IMR-90 (cell line): ENCODE results near the gene NPTN. TPM values are rescaled to one million over a fixed set of nuclear protein-coding genes. Genes with fewer than 3 reads are reported as not detected.

Experiments
- ATAC-seq: fragments of 200-7000 bp; cut with Tn5 transposase; 2 replicates; pipeline ENCODE4 v1.9.1; 2020; ENCODE audit warnings: low read depth, mild to moderate bottlenecking, moderate library complexity
- BruUV-seq: library from RNA; stranded (reverse); fragments of 400-500 nt; replicated peaks from 2 replicates; lab custom pipeline; 2021; lab: Mats Ljungman, UMichigan
- CTCF ChIA-PET: fragments of 300-600 bp; formaldehyde crosslinking; extraction: SDS; loops from one replicate; lab custom pipeline; 2021; ENCODE audit warnings: antibody characterized with exemption; lab: Yijun Ruan, JAX
- POLR2A ChIA-PET: fragments of 300-600 bp; sonication (Branson Sonifier 250); formaldehyde crosslinking; loops from one replicate; lab custom pipeline; 2022; ENCODE audit warnings: antibody characterized with exemption; ENCODE audit not compliant: unreplicated experiment; lab: Charles Lee
- DNase-seq: peaks from one replicate; pipeline ENCODE4 v3.0.0; 2013
- H2AFZ ChIP-seq: replicated peaks from 2 replicates; pipeline ENCODE3; 2013; ENCODE audit warnings: low read length, mild to moderate bottlenecking; ENCODE audit not compliant: poor library complexity
- H2AK5ac ChIP-seq: 2 replicates; pipeline ENCODE4 v1.6.1; 2013; ENCODE audit warnings: low read depth, low read length, inconsistent platforms
- H2AK9ac ChIP-seq: replicated peaks from 2 replicates; pipeline ENCODE3; 2013; ENCODE audit warnings: mild to moderate bottlenecking, low read depth, low read length, moderate library complexity; ENCODE audit not compliant: poor library complexity
- H2BK120ac ChIP-seq: 2 replicates; pipeline ENCODE4 v1.6.1; 2013; ENCODE audit warnings: low read depth, low read length, inconsistent platforms
- H2BK15ac ChIP-seq: 3 replicates; pipeline ENCODE4 v1.6.1; 2013; ENCODE audit warnings: low read depth, low read length, inconsistent platforms
- H2BK20ac ChIP-seq: 2 replicates; pipeline ENCODE4 v1.6.1; 2013; ENCODE audit warnings: low read depth, mild to moderate bottlenecking, inconsistent platforms, low read length, moderate library complexity
- H2BK5ac ChIP-seq: 2 replicates; pipeline ENCODE4 v1.6.1; 2013; ENCODE audit warnings: mild to moderate bottlenecking, low read depth, low read length, inconsistent platforms; ENCODE audit not compliant: poor library complexity, severe bottlenecking
- H3K14ac ChIP-seq: replicated peaks from 2 replicates; pipeline ENCODE4 v1.6.1; 2013; ENCODE audit warnings: low read depth, low read length, inconsistent platforms
- H3K18ac ChIP-seq: 2 replicates; pipeline ENCODE4 v1.6.1; 2013; ENCODE audit warnings: low read depth, low read length, control low read depth
- H3K23ac ChIP-seq: 2 replicates; pipeline ENCODE4 v1.6.1; 2013; ENCODE audit warnings: low read depth, low read length, inconsistent platforms
- H3K27ac ChIP-seq: 2 replicates; pipeline ENCODE4 v1.5.1; 2013; ENCODE audit warnings: mild to moderate bottlenecking, control low read depth, low read length; ENCODE audit not compliant: insufficient read depth
- H3K27me3 ChIP-seq: 2 replicates; pipeline ENCODE4 v1.6.1; 2013; ENCODE audit warnings: low read length; ENCODE audit not compliant: control insufficient read depth, insufficient read depth
- H3K36me3 ChIP-seq: 2 replicates; pipeline ENCODE4 v1.6.1; 2013; ENCODE audit warnings: low read length, mixed read lengths; ENCODE audit not compliant: control insufficient read depth, insufficient read depth
- H3K4ac ChIP-seq: 2 replicates; pipeline ENCODE4 v1.6.1; 2013; ENCODE audit warnings: low read depth, low read length, inconsistent platforms
- H3K4me1 ChIP-seq: 2 replicates; pipeline ENCODE4 v1.6.1; 2013; ENCODE audit warnings: low read length, mixed read lengths; ENCODE audit not compliant: control insufficient read depth, insufficient read depth
- H3K4me2 ChIP-seq: 2 replicates; pipeline ENCODE4 v1.6.1; 2013; ENCODE audit warnings: low read depth, mild to moderate bottlenecking, control low read depth, low read length, moderate library complexity
- H3K4me3 ChIP-seq: 2 replicates; pipeline ENCODE4 v1.5.1; 2013; ENCODE audit warnings: low read depth, mild to moderate bottlenecking, control low read depth, low read length, moderate library complexity; ENCODE audit not compliant: insufficient read depth
- H3K56ac ChIP-seq: 2 replicates; pipeline ENCODE4 v1.6.1; 2013; ENCODE audit warnings: low read length, inconsistent platforms; ENCODE audit not compliant: insufficient read depth; ENCODE audit errors: extremely low read depth
- H3K79me1 ChIP-seq, 2 experiments: 2 replicates each; pipeline ENCODE4 v1.6.1; 2013; ENCODE audit warnings: low read length in 2 of 2, inconsistent platforms in 1 of 2, low read depth in 1 of 2
- H3K9ac ChIP-seq: 2 replicates; pipeline ENCODE4 v1.6.1; 2013; ENCODE audit warnings: low read depth, low read length, control low read depth
- H3K9me1 ChIP-seq: 2 replicates; pipeline ENCODE4 v1.6.1; 2013; ENCODE audit warnings: low read length, inconsistent platforms; ENCODE audit not compliant: insufficient read depth
- H3K9me3 ChIP-seq: 2 replicates; pipeline ENCODE4 v1.6.1; 2013; ENCODE audit warnings: low read length; ENCODE audit not compliant: control insufficient read depth, insufficient read depth
- H4K20me1 ChIP-seq: 2 replicates; pipeline ENCODE4 v1.6.1; 2013; ENCODE audit warnings: low read length, inconsistent platforms; ENCODE audit not compliant: insufficient read depth
- H4K5ac ChIP-seq: 2 replicates; pipeline ENCODE4 v1.6.1; 2013; ENCODE audit warnings: mild to moderate bottlenecking, low read depth, low read length, control low read depth
- H4K8ac ChIP-seq, 2 experiments: 2 replicates each; pipeline ENCODE4 v1.6.1; 2013; ENCODE audit warnings: low read depth in 2 of 2, low read length in 2 of 2, control low read depth in 1 of 2, inconsistent platforms in 1 of 2
- H4K91ac ChIP-seq: 2 replicates; pipeline ENCODE4 v1.6.1; 2013; ENCODE audit warnings: low read depth, low read length, inconsistent platforms; ENCODE audit not compliant: insufficient read depth
- CEBPB ChIP-seq: IDR thresholded peaks from 2 replicates; pipeline ENCODE4 v1.6.1; 2012; ENCODE audit warnings: low read depth, low read length, improper control_type of control experiment
- POLR2A ChIP-seq: IDR thresholded peaks from 2 replicates; pipeline ENCODE4 v1.6.1; 2012; ENCODE audit warnings: mild to moderate bottlenecking, low read depth, low read length
- WGBS, 2 experiments: methylation state at CpG; one replicate each; pipeline versions ENCODE4 v1.1.5 to v1.1.7; 2013; ENCODE audit warnings: missing lambda C conversion rate in 2 of 2; ENCODE audit not compliant: insufficient read length in 1 of 2; ENCODE audit errors: extremely low coverage in 2 of 2; 5-methylcytosine and 5-hydroxymethylcytosine counted together
- dilution Hi-C: fragments of 300-500 bp; cut with HindIII; formaldehyde crosslinking; loops from one replicate; pipeline ENCODE4 v1.14.3; 2018; ENCODE audit warnings: low sequenced_read_pairs; ENCODE audit not compliant: unreplicated experiment
- in situ Hi-C: fragments of 300-500 bp; cut with MboI; formaldehyde crosslinking; loops from 3 replicates; pipeline ENCODE4 v1.14.3; 2019; ENCODE audit warnings: low sequenced_read_pairs, inconsistent platforms, mixed read lengths
- intact Hi-C: fragments of 100-400 bp; cut with micrococcal nuclease; formaldehyde crosslinking; loops from 2 replicates; pipeline ENCODE4 v1.10.0; 2022
- polyA plus RNA-seq, 3 experiments: library from polyadenylated mRNA; depleted of rRNA; stranded (reverse); fragments of >200 nt; gene quantifications; 2 replicates each; pipeline ENCODE4 v1.2.3, GENCODE V29; 2012; ENCODE audit warnings: low replicate concordance in 1 of 3
- total RNA-seq: library from RNA; depleted of rRNA; stranded (reverse); fragments of >200 nt; gene quantifications from 2 replicates; pipeline ENCODE4 v1.2.3, GENCODE V29; 2012

NPTN gene
- total and polyA plus RNA-seq, 2 of the 4 experiments (the other 2 are of a cell fraction): 171 to 329 TPM

GRCh38 chr15:73601451-73602445, 31.4 kb downstream of the NPTN start:
- peak; percentile 74 for ATAC-seq
- BruUV-seq: no TSS peak
- H3K9me3 ChIP-seq: no peaks in the 10 kb centered on the region
- H3K4me2 ChIP-seq: peak overlapping the region; percentile 64
- peak overlapping the region; percentile 24; the same call in 1 of the 2 replicates for H2AK5ac ChIP-seq
- ChIA-PET CTCF (interaction anchor here (0.9 kb wide), 1 partner anchor 12 kb away, joined by 3 read pairs; no protein-coding TSS in a partner anchor), POLR2A (no interaction called here)
- H3K9ac ChIP-seq: no peak overlapping the region; the same call in 1 of the 2 replicates
- H3K14ac ChIP-seq: peak overlapping the region; percentile 70; the same call in 1 of the 2 replicates
- peak overlapping the region; percentile 10 for H2AK9ac ChIP-seq
- peak overlapping the region; percentile 15 for H3K4ac ChIP-seq
- H4K20me1 ChIP-seq: peaks cover 91% of the 10 kb centered on the region
- H4K5ac ChIP-seq: 0 out of 2 replicates have a peak overlapping the region, but pooled peaks have one; percentile 5
- H2BK120ac ChIP-seq: no peak overlapping the region
- peak overlapping the region; percentile 67 for H3K23ac ChIP-seq
- H2BK20ac ChIP-seq: 0 out of 2 replicates have a peak overlapping the region, but pooled peaks have one; percentile 3
- in situ Hi-C loops (no loop called here), dilution Hi-C loops (no loop called here), intact Hi-C loops (no loop called here)
- TF ChIP-seq POLR2A: no peak
- peak; percentile 74 for TF ChIP-seq CEBPB
- no peak overlapping the region for H2AFZ ChIP-seq
- H3K4me3 ChIP-seq: no peak overlapping the region
- DNase-seq: peak; percentile 61
- peaks cover 24 to 91% of the 10 kb centered on the region in 2 experiments for H3K79me1 ChIP-seq
- H2BK5ac ChIP-seq: peak overlapping the region; percentile 32
- no peaks in the 10 kb centered on the region; the same call in none of the 2 replicates for H3K36me3 ChIP-seq
- H3K27ac ChIP-seq: peak overlapping the region; percentile 50; the same call in 1 of the 2 replicates
- no peak overlapping the region for H3K56ac ChIP-seq
- 24% methylated on average over 2 of the region's 7 CpGs; no CpG with 5 or more reads in 1 of the 2 experiments for WGBS, 2 experiments
- peak overlapping the region; percentile 70; the same call in 1 of the 2 replicates for H3K18ac ChIP-seq
- H3K9me1 ChIP-seq: peaks cover 34% of the 10 kb centered on the region
- peaks cover 33% of the 10 kb centered on the region for H3K4me1 ChIP-seq
- no peaks in the 10 kb centered on the region for H3K27me3 ChIP-seq
- no peak overlapping the region for H2BK15ac ChIP-seq
- no peak overlapping the region for H4K91ac ChIP-seq
- H4K8ac ChIP-seq: peak overlapping the region in 1 of 2 experiments; percentile 15; a peak in 1 of 4 replicates
